HG03175 (cell line): ENCODE results near the gene GLE1.
"Not testable (repeated sequence)": the region's sequence is repeated elsewhere in the genome, so short reads cannot be mapped to it uniquely, and the experiment has no call there.

Source experiments
- ATAC-seq: cut with Tn5 transposase; IDR thresholded peaks from one replicate; pipeline ENCODE4 v1.9.1; 2021; ENCODE audit warnings: mild to moderate bottlenecking, moderate library complexity; ENCODE audit not compliant: unreplicated experiment

GLE1 gene

GRCh38 chr9:128550770-128551656 lies 46.5 kb downstream of the GLE1 start:
- no peak for ATAC-seq

- no peak for ATAC-seq
Measured at GRCh38 chr9:128551657-128552152, 47.2 kb downstream of the GLE1 start.

- peak; percentile 80 for ATAC-seq
Measured at GRCh38 chr9:128552153-128552743, 47.7 kb downstream of the GLE1 start, which contains the start of gene SPTAN1. TSS of gene SPTAN1 (plus strand) at chr9:128552587. CDS start at chr9:128566741, 14,154 bp downstream.

GRCh38 chr9:128552744-128553440 lies 48.4 kb downstream of the GLE1 start:
- peak; percentile 36 for ATAC-seq

- no peak for ATAC-seq
Measured at GRCh38 chr9:128553728-128554127, 49.2 kb downstream of the GLE1 start.

- no peak for ATAC-seq
Measured at GRCh38 chr9:128554155-128554862, 49.8 kb downstream of the GLE1 start.

GRCh38 chr9:128555180-128555721 lies 50.7 kb downstream of the GLE1 start:
- no peak for ATAC-seq

- no peak for ATAC-seq
Measured at GRCh38 chr9:128556276-128556675, 51.8 kb downstream of the GLE1 start.

GRCh38 chr9:128556926-128557634 lies 52.6 kb downstream of the GLE1 start:
- ATAC-seq: no peak

GRCh38 chr9:128558431-128559310 lies 54.2 kb downstream of the GLE1 start:
- peak; percentile 84 for ATAC-seq

- ATAC-seq: no peak
Measured at GRCh38 chr9:128565578-128565977, 61.1 kb downstream of the GLE1 start.

GRCh38 chr9:128568470-128569078 lies 64.1 kb downstream of the GLE1 start:
- no peak for ATAC-seq

GRCh38 chr9:128575469-128575868 lies 71.0 kb downstream of the GLE1 start:
- no peak for ATAC-seq

- ATAC-seq: no peak
Measured at GRCh38 chr9:128575916-128576315, 71.4 kb downstream of the GLE1 start.

- no peak for ATAC-seq
Measured at GRCh38 chr9:128577206-128577605, 72.7 kb downstream of the GLE1 start.

GRCh38 chr9:128579194-128579593 lies 74.7 kb downstream of the GLE1 start:
- ATAC-seq: no peak

- ATAC-seq: no peak
Measured at GRCh38 chr9:128580731-128581130, 76.2 kb downstream of the GLE1 start.

GRCh38 chr9:128585155-128585554 lies 80.6 kb downstream of the GLE1 start:
- not testable (repeated sequence) for ATAC-seq
